HPDE6-E6E7 (cell line): Measurements from ENCODE around the gene CXCL1.

Experiments
- DNase-seq: peaks from one replicate; pipeline ENCODE4 v3.0.0; 2011; ENCODE audit warnings: missing footprints; ENCODE audit errors: extremely low spot score

CXCL1 gene

GRCh38 chr4:73916172-73916925 is 47.2 kb downstream of the CXCL1 start:
- no peak for DNase-seq

- DNase-seq = peak; percentile 46
These were observed 47.9 kb downstream of the CXCL1 start for GRCh38 chr4:73917081-73917501.

- DNase-seq = no peak
These were observed 48.9 kb downstream of the CXCL1 start for GRCh38 chr4:73918058-73918457.

- DNase-seq = no peak
These were observed 50.5 kb downstream of the CXCL1 start for GRCh38 chr4:73919691-73920090.
